ENCODE results near the gene TCP10L.

- TF ChIP-seq POLR2A (IDR thresholded peaks at IDR 0.05) (no peak), POLR2AphosphoS5 (IDR thresholded peaks at IDR 0.05; ENCODE audit: insufficient read depth in 1 of 2, low read depth in 1 of 2) (no peak)
- TF ChIP-seq, protein P1, sequence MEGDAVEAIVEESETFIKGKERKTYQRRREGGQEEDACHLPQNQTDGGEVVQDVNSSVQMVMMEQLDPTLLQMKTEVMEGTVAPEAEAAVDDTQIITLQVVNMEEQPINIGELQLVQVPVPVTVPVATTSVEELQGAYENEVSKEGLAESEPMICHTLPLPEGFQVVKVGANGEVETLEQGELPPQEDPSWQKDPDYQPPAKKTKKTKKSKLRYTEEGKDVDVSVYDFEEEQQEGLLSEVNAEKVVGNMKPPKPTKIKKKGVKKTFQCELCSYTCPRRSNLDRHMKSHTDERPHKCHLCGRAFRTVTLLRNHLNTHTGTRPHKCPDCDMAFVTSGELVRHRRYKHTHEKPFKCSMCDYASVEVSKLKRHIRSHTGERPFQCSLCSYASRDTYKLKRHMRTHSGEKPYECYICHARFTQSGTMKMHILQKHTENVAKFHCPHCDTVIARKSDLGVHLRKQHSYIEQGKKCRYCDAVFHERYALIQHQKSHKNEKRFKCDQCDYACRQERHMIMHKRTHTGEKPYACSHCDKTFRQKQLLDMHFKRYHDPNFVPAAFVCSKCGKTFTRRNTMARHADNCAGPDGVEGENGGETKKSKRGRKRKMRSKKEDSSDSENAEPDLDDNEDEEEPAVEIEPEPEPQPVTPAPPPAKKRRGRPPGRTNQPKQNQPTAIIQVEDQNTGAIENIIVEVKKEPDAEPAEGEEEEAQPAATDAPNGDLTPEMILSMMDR (IDR thresholded peaks at IDR 0.05), result no peak
These were observed 8.4 kb upstream of the TCP10L start for GRCh38 chr21:32593690-32594089.
